ENCODE data around the gene PRSS16.
"Not testable (repeated sequence)": the region's sequence is repeated elsewhere in the genome, so short reads cannot be mapped to it uniquely, and the experiment has no call there.

PRSS16 gene, protein sequence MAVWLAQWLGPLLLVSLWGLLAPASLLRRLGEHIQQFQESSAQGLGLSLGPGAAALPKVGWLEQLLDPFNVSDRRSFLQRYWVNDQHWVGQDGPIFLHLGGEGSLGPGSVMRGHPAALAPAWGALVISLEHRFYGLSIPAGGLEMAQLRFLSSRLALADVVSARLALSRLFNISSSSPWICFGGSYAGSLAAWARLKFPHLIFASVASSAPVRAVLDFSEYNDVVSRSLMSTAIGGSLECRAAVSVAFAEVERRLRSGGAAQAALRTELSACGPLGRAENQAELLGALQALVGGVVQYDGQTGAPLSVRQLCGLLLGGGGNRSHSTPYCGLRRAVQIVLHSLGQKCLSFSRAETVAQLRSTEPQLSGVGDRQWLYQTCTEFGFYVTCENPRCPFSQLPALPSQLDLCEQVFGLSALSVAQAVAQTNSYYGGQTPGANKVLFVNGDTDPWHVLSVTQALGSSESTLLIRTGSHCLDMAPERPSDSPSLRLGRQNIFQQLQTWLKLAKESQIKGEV

DNA sequence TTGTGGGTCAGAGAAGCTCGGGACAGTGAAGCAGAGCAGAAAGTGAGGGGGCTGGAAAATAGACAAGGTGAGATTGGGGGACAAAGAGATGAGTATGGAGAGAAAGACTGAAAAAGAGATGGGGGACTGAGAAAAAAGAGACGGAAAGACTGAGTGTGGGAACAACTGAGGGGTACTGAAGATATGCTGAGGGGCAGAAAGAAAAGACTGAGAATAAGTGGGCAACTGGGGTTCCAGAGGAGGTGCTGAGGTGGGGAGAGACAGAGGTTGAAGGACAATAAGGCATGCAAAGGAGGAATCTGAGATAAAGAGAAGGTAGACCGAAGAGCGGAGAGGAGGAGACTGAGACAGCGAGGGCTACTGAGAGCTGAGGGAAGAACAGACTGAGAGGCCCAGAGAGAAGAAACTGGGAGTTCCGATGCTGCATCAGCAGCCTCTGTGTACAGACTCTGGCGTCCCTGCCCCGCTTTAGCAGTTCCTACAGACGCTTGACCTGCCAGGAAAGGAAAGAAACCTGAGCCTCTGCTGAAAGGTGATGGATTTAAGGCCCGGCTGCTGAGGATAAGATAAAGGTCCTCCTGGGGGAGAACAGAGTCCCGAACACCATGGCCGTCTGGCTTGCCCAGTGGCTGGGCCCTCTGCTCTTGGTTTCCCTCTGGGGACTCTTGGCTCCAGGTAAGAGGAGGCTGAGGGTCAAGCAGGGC lies at the start of gene PRSS16:
Gene PRSS16, plus strand, starts transcription at position 569 of the 704 bp plus-strand sequence. Its CDS starts 37 bp downstream, at position 606.
- FAIRE-seq, result no peak

DNA sequence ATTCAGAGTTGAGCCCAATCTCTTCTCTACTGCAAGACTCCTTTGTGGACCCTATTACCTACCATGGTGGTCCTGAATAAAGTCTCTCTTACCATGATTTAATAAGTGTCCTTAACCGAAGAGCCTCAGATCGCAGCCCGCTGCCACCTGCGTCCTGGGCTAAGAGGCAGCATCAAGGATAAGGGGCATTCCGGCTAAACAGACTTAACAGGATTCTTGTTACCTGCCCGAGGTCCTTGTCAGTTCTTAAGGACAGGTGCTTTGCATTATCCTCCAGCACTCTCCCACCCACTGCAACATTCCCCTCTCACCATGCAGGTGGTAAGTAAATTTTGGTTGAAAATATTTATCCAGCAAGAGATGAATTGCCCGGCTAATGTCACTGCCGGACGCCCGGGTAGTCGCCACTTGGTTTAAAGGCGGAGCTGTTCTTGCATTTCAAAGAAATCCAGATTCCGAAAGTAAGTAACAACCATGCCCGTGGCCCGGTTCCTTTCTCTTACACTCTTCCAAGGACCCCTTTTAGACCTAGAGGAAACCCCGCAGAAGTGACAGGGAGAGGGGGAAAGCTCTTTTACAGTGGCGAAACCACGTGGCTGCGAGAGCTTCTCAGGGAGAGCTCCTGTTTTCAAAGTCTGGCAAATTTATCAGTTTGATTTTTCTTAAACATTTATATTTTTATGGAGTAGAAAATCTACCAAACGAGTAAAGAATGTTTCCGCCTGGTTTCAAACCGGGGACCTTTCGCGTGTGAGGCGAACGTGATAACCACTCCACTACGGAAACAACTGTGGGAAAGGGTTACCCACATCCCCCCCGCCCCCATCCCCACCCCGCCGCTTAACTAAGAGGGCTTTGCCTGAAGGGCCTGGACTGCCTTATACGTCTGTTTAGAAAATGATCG lies 41.9 kb upstream of the PRSS16 start:
- no peak for FAIRE-seq

DNA sequence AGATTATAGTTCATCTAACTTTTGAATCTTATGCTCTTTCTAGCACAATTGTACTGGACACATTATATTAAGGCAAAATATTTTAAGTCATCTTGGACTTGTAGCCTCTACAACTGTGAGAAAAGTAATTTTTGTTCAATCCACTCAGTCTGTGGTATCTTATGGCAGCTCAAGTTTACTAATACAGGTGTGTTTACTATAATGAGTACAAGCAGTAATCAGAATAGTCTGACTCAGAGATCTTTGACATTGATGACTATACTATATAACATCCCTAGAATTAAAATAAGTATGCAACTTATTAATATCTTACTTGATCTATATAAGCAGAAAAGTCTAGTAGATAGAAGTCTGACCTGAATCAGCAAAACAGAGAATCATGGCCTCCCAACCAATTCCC lies 40.7 kb upstream of the PRSS16 start:
- no peak for FAIRE-seq

DNA sequence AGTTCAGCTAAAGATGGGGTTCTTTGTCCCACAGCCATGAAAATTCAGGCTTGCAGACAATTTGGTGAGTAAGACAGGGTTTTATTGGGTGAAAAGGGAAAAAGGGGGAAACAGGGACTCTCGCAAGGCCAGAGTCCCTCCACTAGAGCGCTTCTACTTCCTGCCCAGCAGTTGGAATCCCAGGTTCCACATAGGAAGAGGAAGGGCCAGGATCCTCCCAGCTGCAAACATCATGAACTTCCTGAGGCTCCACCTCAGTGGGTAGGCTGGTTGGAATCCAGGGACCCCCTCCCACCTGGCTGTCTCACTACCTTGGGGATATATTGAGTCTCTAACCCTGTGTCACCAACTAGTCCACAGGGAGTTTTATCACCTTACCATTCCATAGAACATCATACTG lies 39.5 kb upstream of the PRSS16 start:
- FAIRE-seq, result no peak

DNA sequence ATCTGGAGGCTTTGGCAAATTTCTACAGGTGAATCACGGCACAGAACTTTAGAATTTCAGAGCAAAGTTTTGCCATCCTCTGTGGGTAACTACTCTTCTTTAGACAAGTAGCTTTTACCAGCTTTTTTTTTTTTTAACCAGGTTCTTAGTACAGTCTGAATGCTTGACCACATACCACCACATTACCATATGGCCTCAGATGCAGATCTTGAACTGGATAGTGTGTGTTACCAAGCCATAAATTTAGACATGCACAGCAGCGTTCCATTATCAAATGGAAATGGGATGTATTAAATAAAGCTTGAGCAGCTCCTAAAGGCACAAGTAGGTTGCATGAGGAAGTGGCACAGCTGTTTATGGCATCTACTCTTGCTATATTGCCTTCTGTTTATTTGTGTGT lies 38.3 kb upstream of the PRSS16 start:
- no peak for FAIRE-seq

DNA sequence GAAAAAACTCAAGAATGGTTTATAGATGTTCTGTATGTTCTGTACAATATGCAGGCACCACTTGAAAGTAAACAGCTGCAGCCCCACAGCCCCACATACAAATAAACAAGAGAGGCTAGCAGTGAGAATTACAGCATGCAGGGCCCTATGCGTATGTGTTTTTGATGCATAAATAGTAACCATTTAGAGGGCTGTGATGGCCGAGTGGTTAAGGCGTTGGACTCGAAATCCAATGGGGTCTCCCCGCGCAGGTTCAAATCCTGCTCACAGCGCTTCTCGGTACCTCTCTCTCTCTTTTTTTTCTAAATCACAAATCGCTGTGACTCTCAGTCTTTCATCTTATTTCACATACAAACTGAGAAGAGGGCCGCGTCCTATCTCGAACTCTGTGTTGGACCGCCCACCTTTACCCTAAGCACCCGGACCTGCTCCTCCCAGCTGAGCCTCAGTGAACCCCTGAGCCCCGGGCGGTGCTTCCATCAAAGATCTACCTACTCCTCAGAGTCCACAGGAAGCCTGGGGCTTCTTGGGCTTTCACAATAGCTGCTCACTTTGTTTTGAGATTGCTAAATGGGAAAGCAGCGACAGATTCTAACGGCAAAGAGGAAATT lies 37.7 kb upstream of the PRSS16 start:
- FAIRE-seq, result no peak

DNA sequence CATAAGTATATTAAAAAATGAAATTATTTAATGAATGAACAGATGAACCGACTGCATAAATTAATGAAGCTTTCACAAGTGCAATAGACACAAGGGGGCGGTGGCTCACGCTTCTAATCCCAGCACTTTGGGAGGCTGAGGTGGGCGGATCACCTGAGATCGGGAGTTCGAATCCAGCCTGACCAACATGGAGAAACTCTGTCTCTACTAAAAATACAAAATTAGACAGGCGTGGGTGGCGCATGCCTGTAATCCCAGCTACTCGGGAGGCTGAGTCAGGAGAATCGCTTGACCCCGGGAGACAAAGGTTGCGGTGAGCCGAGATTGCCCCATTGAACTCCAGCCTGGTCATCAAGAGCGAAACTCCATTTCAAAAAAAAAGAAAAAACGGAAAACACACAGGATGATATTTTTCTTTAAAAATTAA lies 34.4 kb upstream of the PRSS16 start:
- not testable (repeated sequence) for FAIRE-seq

DNA sequence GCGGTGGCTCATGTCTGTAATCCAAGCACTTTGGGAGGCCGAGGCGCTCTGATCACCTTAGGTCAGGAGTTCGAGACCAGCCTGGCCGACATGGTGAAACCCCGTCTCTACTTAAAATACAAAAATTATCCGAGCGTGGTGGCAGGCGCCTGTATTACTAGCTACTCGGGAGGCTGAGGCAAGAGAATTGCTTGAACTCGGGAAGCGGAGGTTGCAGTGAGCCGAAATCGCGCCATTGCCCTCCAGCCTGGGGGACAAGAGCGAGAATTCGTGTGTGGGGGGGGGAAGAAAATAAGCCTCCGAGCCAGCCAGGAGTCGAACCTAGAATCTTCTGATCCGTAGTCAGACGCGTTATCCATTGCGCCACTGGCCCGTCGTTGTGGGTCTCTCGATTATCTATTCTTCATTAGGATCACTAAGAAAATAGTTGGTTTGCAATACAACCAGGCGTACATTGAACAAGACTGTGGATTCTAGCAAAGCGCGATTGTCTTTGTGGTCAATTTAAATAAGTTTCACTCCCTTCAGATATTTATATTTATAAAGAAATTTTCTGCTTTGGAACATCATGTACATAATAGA lies 33.9 kb upstream of the PRSS16 start:
- FAIRE-seq, result no peak

DNA sequence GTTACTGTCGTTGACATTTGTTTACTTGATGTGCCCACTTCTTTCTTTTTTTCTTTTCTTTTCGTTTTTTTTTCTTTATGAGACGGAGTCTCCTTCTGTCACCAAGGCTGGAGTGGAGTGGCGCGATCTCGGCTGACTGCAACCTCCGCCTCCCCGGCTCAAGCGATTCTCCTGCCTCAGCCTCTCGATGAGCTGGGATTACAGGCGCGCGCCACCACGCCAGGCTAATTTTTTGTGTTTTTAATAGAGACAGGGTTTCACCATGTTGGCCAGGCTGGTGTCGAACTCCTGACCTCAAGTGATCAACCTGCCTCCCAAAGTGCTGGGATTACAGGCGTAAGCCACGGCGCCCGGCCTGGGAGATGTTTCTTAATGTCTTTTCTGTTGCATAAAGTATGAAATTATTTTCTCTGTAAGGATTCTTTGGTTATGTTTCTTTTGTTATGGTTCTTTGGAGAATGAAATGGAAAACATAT lies 33.3 kb upstream of the PRSS16 start:
- FAIRE-seq, result no peak

DNA sequence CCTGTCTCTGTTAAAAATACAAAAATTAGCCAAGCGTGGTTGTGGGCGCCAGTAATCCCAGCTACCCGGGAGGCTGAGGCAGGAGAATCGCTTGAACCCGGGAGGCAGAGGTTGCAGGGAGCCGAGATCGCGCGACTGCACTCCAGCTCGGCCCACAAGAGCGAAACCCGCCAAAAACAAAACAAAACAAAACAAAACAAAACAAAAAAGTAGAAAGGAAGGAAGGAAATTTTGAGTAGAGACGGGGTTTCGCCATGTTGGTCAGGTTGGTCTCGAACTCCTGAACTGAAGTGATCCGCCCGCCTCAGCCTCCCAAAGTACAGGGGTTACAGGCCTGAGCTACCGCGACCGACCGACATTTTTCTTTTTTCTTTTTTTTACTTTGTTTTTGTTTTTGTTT lies 30.6 kb upstream of the PRSS16 start:
- no peak for FAIRE-seq

DNA sequence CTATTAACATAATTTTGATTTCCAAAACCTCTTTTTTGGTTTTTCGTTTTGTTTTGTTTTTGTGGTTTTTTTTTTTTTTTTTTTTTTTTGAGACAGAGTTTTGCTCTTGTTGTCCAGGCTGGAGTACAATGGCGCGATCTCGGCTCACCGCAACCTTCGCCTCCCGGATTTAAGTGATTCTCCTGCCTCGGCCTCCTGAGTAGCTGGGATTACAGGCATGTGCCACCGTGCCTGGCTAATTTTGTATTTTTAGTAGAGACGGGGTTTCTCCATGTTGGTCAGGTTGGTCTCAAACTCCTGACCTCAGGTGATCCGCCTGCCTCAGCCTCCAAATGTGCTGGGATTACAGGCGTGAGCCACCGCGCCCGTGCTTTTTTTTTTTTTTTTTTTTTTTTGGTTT lies 24.5 kb upstream of the PRSS16 start:
- not testable (repeated sequence) for FAIRE-seq

DNA sequence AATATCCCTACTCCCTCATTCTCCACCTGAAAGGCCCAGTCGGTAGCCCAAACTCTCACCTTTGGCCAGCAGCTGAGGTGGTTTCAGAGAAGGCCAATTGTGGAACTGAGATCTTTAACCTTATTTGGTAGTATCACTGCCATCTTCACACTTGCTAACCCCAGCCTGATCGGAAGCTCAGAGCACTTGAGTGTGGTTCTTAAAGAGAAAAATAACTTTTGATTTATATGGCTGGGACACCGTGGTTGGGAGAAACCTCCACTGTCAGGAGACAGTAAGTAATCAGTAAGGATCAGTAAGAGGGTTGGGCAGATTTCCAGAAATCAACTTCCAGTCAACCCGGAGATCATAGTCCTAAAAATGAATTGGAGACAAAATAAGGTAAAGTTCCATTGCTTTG lies 22.8 kb upstream of the PRSS16 start:
- no peak for FAIRE-seq

DNA sequence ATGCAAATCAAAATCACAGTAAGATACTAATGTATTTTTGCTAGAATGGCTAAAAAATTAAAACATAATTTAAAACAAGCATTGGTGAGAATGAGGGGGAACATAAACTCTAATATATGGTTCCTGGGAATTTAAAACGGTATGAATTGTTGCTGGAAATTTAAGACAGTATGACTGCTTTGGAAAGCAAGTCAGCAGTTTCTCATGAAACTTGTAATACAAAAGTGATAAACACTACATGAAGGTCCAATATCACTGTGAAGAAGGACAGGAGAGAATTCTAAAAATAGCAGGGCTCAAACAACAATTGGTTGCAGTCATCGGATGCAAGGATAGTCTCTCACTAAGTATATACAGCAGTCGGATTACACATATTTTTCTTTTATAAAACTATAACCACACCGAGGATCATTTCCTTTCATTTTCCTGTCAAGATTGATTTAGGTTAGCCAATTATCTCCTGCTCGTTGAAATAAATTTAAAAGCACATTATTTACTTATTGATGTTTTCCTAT lies 18.5 kb upstream of the PRSS16 start:
- no peak for FAIRE-seq

DNA sequence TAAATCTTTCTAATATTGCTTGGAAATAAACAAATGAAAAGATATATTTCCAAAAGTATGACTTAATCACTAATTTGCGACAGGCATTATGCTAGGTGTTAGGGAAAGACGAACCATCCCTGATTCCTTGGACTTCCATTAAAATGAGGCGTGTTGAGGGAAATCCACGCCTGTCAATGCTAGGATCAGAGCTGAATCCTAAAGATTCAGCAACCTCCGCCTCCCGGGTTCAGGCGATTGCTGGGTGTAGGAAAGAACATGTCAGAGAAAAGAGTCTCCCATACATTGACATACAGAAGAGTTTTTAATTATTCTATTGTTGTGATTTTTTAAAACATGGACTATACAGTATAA lies 16.8 kb upstream of the PRSS16 start:
- no peak for FAIRE-seq

DNA sequence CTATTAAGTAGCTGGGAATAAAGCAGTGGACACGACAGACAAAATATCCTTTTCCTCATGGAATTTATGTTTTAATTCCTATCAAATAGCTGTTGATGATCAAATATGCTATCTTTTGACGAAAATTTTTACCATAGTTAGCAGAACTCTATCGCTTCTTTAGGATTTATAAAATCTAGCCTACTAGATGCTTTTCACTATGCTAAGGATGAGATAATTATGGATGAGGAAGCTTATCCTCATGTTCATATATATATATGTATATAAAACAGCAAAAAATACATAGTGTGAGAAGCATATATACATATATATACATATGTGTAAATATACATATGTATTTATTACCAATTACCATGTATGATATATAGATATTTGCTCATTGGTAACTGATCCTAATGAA lies 12.9 kb upstream of the PRSS16 start:
- no peak for FAIRE-seq

DNA sequence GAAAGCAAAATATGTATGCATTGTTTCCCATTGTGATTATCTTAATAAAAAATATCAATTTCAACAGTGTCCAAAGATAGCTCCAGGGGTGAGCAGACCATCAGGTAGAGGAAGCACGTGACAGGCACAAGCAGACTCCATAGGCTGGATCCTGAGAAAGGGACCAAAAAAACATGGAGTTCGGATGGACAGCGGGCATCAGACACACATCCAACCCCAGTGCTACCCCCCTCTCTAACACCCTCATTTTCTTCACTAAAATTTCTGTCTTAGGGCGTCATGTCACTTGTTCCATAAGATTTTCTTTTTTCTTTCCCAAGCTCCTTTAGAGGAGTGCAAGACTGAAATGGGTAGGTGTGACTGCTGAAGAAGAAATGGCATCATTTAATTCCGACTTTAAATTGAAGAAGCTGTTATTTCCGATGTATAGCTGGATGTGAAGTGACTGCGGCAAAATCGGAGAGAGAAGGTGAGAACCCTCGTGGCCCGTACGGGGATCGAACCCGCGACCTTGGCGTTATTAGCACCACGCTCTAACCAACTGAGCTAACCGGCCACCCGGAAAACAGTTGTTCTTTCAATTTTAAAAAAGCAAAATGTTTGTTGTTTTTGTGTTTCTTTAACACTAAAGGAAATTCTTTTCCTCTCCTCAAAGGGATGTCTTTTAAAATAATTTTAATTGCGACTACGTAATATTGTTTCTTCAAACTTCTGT lies 10.3 kb upstream of the PRSS16 start:
- FAIRE-seq, result no peak

DNA sequence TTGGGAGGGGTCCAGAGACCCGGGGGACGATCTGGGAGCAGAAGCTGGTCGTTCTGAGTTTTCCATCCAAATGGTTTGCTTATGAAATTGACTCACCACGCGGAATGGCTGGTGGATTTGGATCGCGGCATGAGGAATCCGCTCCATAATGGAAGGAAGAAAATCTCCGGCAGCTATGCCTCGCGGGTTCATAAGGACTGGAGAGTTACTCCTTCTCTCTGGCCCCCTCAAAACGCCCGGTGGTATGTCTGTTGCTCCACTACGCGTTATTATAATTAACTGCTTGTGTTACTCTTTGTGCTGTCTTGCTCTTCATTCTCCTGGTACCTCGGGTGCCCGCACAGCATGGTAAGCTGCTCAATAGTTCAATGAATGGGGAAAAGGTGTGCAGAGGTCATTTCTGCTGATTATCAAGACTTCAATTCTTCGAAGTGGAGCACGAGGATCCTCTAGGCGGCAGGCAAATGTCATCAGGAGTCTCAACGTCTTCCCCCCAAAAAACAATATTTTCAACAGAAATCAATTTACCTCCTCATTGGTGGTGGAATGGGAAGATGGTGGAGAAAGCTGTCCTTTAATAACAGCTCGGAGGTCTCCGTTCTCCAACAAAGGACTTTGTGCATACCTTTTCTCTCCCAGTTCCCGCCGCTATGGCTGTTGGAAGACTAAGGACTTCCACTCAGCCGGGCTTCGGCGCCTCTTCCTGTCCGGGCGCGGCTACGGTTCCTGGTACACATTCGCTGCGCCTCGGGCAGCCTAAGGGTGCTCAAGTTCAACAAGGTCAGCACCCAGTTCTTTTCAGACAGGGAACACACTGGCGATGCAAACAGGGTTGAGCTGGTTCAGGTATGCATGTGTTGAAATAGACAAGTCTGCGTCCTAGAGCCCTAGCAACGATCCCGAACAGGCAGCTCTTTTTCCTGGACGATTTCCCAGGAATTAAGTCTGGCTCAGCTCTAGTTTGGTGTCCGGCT lies 9.2 kb upstream of the PRSS16 start:
- no peak for FAIRE-seq

DNA sequence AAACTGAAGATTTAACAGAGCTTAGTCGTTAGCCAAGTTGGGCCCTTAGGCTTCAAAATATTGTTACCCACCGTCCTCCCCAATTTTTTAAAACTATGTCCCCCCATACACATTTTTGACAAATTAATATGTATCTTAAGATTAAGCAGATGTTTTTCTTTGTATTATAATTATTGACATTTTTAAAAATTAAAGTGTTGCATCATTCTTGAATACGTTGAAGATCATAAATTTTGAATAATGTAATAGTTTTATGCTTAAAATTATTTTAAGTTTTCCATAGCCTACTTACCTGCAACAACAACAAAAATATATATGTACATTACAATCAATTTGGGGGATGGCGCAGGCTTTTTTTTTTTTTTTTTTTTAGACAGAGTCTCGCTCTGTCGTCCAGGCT lies 8.2 kb upstream of the PRSS16 start:
- no peak for FAIRE-seq

DNA sequence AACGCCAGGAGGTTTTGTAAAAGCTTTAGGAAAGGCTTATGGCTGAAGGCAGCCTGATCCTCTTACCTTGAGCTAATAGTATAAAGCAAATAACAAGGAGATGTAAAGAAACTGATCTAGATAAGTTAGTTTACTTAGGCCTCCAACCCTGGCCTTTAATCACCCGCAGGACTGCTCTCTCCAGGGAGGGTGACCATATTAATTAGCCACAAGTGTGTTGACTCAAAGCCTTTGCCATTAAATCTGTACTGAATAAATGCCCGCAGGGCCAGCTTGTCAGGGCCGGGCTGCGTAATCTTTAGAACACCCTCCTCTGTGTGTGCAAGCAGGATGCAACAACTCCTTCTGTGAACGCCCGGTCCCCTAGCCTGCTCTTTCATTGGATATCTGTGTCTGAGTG lies 6.1 kb upstream of the PRSS16 start:
- no peak for FAIRE-seq
